GM12878 (cell line): ENCODE measurements around the gene KRT71.

Source experiments
- FOXM1 ChIP-seq: IDR thresholded peaks from 2 replicates; pipeline ENCODE4 v1.6.1; 2012; ENCODE audit warnings: low read depth, mild to moderate bottlenecking, inconsistent platforms, low read length, moderate library complexity
- POLR2A ChIP-seq: IDR thresholded peaks from 2 replicates; pipeline ENCODE4 v1.6.1; 2011; ENCODE audit warnings: low read depth, mild to moderate bottlenecking, low read length
- POLR2AphosphoS2 ChIP-seq: IDR thresholded peaks from 2 replicates; pipeline ENCODE4 v1.6.1; 2011; ENCODE audit warnings: low read depth, mild to moderate bottlenecking, low read length, improper control_type of control experiment, moderate library complexity
- POLR2AphosphoS5 ChIP-seq: IDR thresholded peaks from 2 replicates; pipeline ENCODE4 v1.6.1; 2011; ENCODE audit warnings: mild to moderate bottlenecking, low read length, inconsistent platforms
- SMC3 ChIP-seq: IDR thresholded peaks from 2 replicates; pipeline ENCODE4 v1.6.1; 2011; ENCODE audit warnings: low read length, improper control_type of control experiment, borderline replicate concordance
- YBX1 ChIP-seq: fragments of 450-650 bp; IDR thresholded peaks from 2 replicates; pipeline ENCODE4 v1.6.1; 2016; ENCODE audit warnings: antibody characterized with exemption
- YY1 ChIP-seq: IDR thresholded peaks from 2 replicates; pipeline ENCODE4 v1.6.1; 2011; ENCODE audit warnings: low read depth, mild to moderate bottlenecking, low read length
- ZZZ3 ChIP-seq: IDR thresholded peaks from 2 replicates; pipeline ENCODE4 v1.6.1; 2011; ENCODE audit warnings: low read depth; ENCODE audit not compliant: control insufficient read depth, insufficient read length

GRCh38 chr12:52585946-52586345 is 33.0 kb upstream of the KRT71 start:
- no peak for TF ChIP-seq POLR2AphosphoS5
- no peak for TF ChIP-seq YBX1
- no peak for TF ChIP-seq ZZZ3
- no peak for TF ChIP-seq POLR2AphosphoS2
- TF ChIP-seq SMC3, result no peak
- TF ChIP-seq FOXM1, result no peak
- no peak for TF ChIP-seq YY1
- no peak for TF ChIP-seq POLR2A
